Cortex of kidney (tissue), 1 donor: Measurements from ENCODE around the gene CTSW.
A peak's percentile ranks its signal among the peaks of the same experiment; 100 is the strongest.

ENCODE experiments used
- DNase-seq: peaks from one replicate; lab custom pipeline; 2025; lab: John Stamatoyannopoulos, UW

CTSW gene

GRCh38 chr11:65856689-65857499, 22.7 kb upstream of the CTSW start:
- DNase-seq, result no peak

GRCh38 chr11:65857500-65857852, 22.2 kb upstream of the CTSW start:
- DNase-seq, result no peak

DNA sequence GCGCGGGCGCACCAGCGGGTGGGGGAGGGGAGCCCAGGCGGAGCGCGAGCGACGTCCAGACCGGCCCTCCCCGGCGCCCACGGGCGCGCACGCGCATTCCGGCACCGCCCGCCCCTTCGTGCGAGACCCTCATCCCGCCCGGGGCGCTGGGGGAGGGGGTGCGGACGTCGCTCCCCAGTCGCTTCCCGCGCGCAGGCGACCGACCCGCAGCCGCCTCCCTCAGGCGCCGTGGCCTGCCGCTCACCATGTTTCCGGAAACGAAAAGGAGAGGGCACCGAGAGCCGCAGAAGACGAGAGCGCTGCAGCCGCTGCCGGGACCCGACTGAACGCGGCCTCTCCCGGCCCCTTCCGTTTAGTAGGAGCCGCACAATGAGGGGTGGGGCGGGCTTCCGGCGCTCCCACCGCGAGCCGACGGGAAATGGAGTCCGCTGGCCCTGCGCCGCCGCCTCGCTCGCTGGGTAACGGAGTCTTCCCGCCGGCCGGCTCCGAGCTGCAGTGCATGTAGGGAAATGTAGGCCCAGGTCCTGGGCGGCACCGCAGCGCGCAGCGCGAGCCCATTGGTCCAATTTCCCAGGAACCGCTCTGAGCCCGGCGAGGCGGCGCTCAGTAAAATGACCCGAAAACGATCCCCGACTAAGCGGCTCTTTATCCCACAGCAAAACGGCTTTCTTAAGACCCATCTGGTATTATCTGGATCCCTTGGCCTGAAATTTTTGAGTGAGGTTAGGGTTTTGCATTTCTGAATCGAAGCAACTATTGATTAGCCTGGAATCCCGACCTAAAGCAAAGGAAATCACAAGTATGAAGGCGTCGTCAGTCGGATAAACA, 21.6 kb upstream of the CTSW start, which contains the start of gene CFL1:
Gene CFL1 (minus strand): TSS at position 328 of the 828 bp plus-strand sequence. CDS start 81 bp downstream, at position 247.
- DNase-seq, result peak; percentile 58

- DNase-seq, result no peak
Observed at GRCh38 chr11:65858681-65859087, 21.0 kb upstream of the CTSW start.

GRCh38 chr11:65859095-65859811, 20.4 kb upstream of the CTSW start:
- peak; percentile 70 for DNase-seq

- no peak for DNase-seq
Observed at GRCh38 chr11:65859812-65860277, 19.8 kb upstream of the CTSW start.

DNA sequence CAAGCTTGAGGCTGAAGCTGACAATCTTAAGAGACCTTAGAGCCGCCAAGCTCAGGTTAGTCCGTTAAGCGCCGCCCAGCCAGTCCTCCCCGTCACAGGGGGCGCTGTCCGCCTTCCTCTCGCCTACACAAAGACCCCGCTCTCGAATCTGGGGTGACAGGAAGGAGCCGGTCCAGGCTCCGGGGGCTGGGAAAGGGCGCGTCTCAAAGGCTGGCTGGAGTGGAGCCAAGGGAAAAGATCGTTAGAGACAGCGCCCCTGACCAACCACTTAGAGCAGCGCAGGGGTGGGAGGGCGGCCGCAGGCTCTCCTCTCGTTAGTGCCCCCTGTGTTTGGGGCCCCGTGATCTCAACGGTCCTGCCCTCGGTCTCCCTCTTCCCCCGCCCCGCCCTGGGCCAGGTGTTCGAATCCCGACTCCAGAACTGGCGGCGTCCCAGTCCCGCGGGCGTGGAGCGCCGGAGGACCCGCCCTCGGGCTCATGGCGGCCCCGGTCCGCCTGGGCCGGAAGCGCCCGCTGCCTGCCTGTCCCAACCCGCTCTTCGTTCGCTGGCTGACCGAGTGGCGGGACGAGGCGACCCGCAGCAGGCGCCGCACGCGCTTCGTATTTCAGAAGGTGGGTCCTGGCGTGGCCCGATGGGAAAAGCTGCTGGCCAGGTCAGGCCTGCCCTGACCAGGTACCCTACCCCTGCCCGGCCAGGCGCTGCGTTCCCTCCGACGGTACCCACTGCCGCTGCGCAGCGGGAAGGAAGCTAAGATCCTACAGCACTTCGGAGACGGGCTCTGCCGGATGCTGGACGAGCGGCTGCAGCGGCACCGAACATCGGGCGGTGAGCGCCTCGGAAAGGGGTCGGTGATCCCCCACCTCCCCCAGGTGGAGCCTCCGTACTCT, 19.1 kb upstream of the CTSW start, which contains the start of gene MUS81:
Gene MUS81 (plus strand): TSS at position 156 of the 887 bp plus-strand sequence. CDS start 321 bp downstream, at position 477.
- peak; percentile 64 for DNase-seq

GRCh38 chr11:65861165-65861505, 18.5 kb upstream of the CTSW start:
- DNase-seq, result no peak

- DNase-seq, result no peak
Observed at GRCh38 chr11:65861533-65862183, 18.0 kb upstream of the CTSW start.

- DNase-seq, result no peak
Observed at GRCh38 chr11:65862191-65862735, 17.4 kb upstream of the CTSW start.

GRCh38 chr11:65862941-65863888, 16.4 kb upstream of the CTSW start:
- DNase-seq, result no peak

- no peak for DNase-seq
Observed at GRCh38 chr11:65863889-65864705, 15.5 kb upstream of the CTSW start.

GRCh38 chr11:65864706-65865471, 14.7 kb upstream of the CTSW start:
- no peak for DNase-seq

DNA sequence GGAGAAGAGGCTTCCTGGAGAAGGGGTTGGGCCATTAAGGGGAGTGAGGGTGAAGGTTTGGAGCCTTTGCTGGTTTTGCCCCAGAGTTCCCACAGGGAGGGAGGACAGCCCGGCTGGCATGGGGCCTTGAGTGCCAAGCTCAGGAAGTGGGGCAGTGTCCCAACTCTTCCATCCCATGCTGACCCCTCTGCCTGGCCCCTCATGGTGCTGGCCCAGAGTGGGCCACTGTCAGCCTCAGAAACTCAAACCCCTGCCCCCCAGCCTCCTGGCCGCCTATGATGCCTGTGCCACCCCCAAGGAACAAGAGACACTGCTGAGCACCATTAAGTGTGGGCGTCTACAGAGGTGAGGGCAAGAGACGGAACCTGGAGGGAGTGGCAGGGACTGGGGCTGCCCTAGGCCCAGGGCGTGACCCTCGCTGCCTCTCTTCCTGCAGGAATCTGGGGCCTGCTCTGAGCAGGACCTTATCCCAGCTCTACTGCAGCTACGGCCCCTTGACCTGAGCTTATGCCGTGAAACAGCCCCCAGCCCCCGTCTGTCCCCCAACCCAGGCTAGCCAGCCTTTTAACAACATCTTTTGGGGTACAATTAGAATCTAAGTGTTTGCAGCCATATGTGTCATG, 14.0 kb upstream of the CTSW start:
- no peak for DNase-seq

GRCh38 chr11:65866509-65867283, 12.9 kb upstream of the CTSW start:
- no peak for DNase-seq
